Amygdala (tissue), 56 donors: ENCODE measurements around the gene TSPAN9.

Source experiments
- DNase-seq, 56 donors: peaks; one replicate each; lab custom pipeline; 2025; lab: John Stamatoyannopoulos, UW

TSPAN9 gene

GRCh38 chr12:3119192-3119755 is 42.1 kb downstream of the TSPAN9 start:
- no peak for DNase-seq

- peak in 7 of 56 donors; percentile 9 to 28 (median 21) for DNase-seq
These were observed 42.8 kb downstream of the TSPAN9 start for GRCh38 chr12:3119756-3120601.

- no peak for DNase-seq
These were observed 43.5 kb downstream of the TSPAN9 start for GRCh38 chr12:3120701-3121100.

- DNase-seq = no peak
These were observed 45.9 kb downstream of the TSPAN9 start for GRCh38 chr12:3122841-3123678.

- DNase-seq = no peak
These were observed 46.5 kb downstream of the TSPAN9 start for GRCh38 chr12:3123729-3124128.

GRCh38 chr12:3124917-3125316 is 47.7 kb downstream of the TSPAN9 start:
- no peak for DNase-seq

- DNase-seq = peak in 13 of 56 donors; percentile 6 to 50 (median 22)
These were observed 48.5 kb downstream of the TSPAN9 start for GRCh38 chr12:3125674-3126073.

- DNase-seq = no peak
These were observed 50.7 kb downstream of the TSPAN9 start for GRCh38 chr12:3127832-3128231.

GRCh38 chr12:3128498-3129293 is 51.5 kb downstream of the TSPAN9 start:
- no peak for DNase-seq

- DNase-seq = no peak
These were observed 52.3 kb downstream of the TSPAN9 start for GRCh38 chr12:3129301-3130056.

GRCh38 chr12:3130057-3130830 is 53.1 kb downstream of the TSPAN9 start:
- peak in 3 of 56 donors; percentile 8 to 18 (median 12) for DNase-seq

GRCh38 chr12:3131129-3131528 is 54.0 kb downstream of the TSPAN9 start:
- DNase-seq = no peak

- no peak for DNase-seq
These were observed 55.6 kb downstream of the TSPAN9 start for GRCh38 chr12:3132636-3133404.

GRCh38 chr12:3133405-3133783 is 56.2 kb downstream of the TSPAN9 start:
- DNase-seq = no peak

- DNase-seq = no peak
These were observed 56.9 kb downstream of the TSPAN9 start for GRCh38 chr12:3134126-3134525.

- no peak for DNase-seq
These were observed 57.5 kb downstream of the TSPAN9 start for GRCh38 chr12:3134526-3135135.
